Activated CD4-positive, alpha-beta T cell treated with anti-CD3 and anti-CD28 coated beads, Interleukin-2, Interleukin-6, amounts not matched to agents 100 ng/mL and 50 ng/mL, durations not matched to agents 16 hours and 8 hours (primary cell): ENCODE data around the gene OLIG1.

Experiments used
- DNase-seq: peaks from one replicate; pipeline ENCODE4 v3.0.0-alpha.2; 2020

Gene OLIG1

GRCh38 chr21:33031152-33031911 lies 38.6 kb upstream of the OLIG1 start:
- DNase-seq = no peak

GRCh38 chr21:33032434-33033047 lies 37.4 kb upstream of the OLIG1 start:
- DNase-seq = no peak

- DNase-seq = no peak
These were observed 36.6 kb upstream of the OLIG1 start for GRCh38 chr21:33033094-33033951.

- DNase-seq = no peak
These were observed 36.0 kb upstream of the OLIG1 start for GRCh38 chr21:33033961-33034413.

GRCh38 chr21:33035147-33035546 lies 34.8 kb upstream of the OLIG1 start:
- no peak for DNase-seq

- peak; percentile 59 for DNase-seq
These were observed 33.3 kb upstream of the OLIG1 start for GRCh38 chr21:33036430-33037162.

GRCh38 chr21:33037501-33037900 lies 32.4 kb upstream of the OLIG1 start:
- no peak for DNase-seq

- no peak for DNase-seq
These were observed 30.4 kb upstream of the OLIG1 start for GRCh38 chr21:33039536-33039935.

GRCh38 chr21:33040215-33040614 lies 29.7 kb upstream of the OLIG1 start:
- no peak for DNase-seq

- no peak for DNase-seq
These were observed 28.0 kb upstream of the OLIG1 start for GRCh38 chr21:33041981-33042380.

GRCh38 chr21:33042812-33043211 lies 27.1 kb upstream of the OLIG1 start:
- no peak for DNase-seq

- DNase-seq = no peak
These were observed 23.5 kb upstream of the OLIG1 start for GRCh38 chr21:33046455-33046854.

GRCh38 chr21:33047231-33047630 lies 22.7 kb upstream of the OLIG1 start:
- no peak for DNase-seq

- no peak for DNase-seq
These were observed 18.0 kb upstream of the OLIG1 start for GRCh38 chr21:33051925-33052324.

GRCh38 chr21:33053951-33054350 lies 16.0 kb upstream of the OLIG1 start:
- no peak for DNase-seq

GRCh38 chr21:33055991-33056390 lies 13.9 kb upstream of the OLIG1 start:
- no peak for DNase-seq

- no peak for DNase-seq
These were observed 12.5 kb upstream of the OLIG1 start for GRCh38 chr21:33057385-33057940.

GRCh38 chr21:33058527-33058926 lies 11.4 kb upstream of the OLIG1 start:
- no peak for DNase-seq

- no peak for DNase-seq
These were observed 11.0 kb upstream of the OLIG1 start for GRCh38 chr21:33058957-33059356.

- DNase-seq = peak; percentile 51
These were observed 10.5 kb upstream of the OLIG1 start for GRCh38 chr21:33059380-33059841.

GRCh38 chr21:33061233-33061632 lies 8.7 kb upstream of the OLIG1 start:
- DNase-seq = no peak

GRCh38 chr21:33063375-33063883 lies 6.5 kb upstream of the OLIG1 start:
- DNase-seq = no peak
